Measurements from ENCODE around the gene HMGCS1.
"Not testable (repeated sequence)": the region's sequence is repeated elsewhere in the genome, so short reads cannot be mapped to it uniquely, and the experiment has no call there.

Gene HMGCS1

DNA sequence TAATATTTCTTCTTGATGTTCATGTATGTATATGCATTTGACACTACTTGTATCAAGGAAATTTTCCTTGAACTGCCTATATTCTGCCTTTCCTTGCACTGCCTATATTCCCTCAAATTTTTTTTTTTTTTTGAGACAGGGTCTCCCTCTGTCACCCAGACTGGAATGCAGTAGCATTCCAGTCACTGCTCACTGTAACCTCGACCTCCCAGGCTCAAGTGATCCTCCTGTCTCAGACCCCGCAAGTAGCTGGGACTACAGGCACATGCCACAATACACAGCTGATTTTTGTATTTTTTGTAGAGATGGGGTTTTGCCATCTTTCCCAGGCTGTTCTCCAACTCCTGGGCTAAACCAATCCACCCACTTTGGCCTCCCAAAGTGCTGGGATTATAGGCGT is 4.1 kb downstream of the HMGCS1 start:
- no peak overlapping the region for H3K4me3 ChIP-seq (ENCODE audit: low read length)
- no peaks in the 10 kb centered on the region for H3K36me3 ChIP-seq (ENCODE audit: control insufficient read depth, insufficient read depth, low read length)
- no peak overlapping the region for H3K27ac ChIP-seq (ENCODE audit: low read depth, low read length)
- peaks cover 9% of the 10 kb centered on the region for H3K4me1 ChIP-seq (ENCODE audit: control insufficient read depth, insufficient read depth, low read length)
- H3K27me3 ChIP-seq (ENCODE audit: control insufficient read depth, insufficient read depth, low read length): no peaks in the 10 kb centered on the region
- H3K9ac ChIP-seq (ENCODE audit: low read length): no peak overlapping the region

DNA sequence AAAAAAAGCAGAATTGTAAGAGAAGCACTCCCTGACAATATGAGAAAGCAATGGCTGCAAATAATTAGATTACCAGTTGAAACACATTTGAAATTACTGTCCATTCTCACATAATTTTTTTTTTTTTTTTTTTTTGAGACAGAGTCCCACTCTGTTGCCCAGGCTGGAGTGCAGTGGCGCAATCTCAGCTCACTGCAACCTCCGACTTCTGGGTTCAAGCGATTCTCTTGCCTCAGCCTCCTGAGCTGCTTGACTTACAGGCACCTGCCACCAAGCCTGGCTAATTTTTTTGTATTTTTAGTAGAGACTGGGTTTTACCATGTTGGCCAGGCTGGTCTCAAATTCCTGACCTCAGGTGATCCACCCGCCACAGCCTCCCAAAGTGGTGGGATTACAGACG is 6.3 kb downstream of the HMGCS1 start:
- not testable (repeated sequence) for H3K27me3 ChIP-seq (ENCODE audit: control insufficient read depth, insufficient read depth, low read length); H3K27ac ChIP-seq (ENCODE audit: low read depth, low read length); H3K36me3 ChIP-seq (ENCODE audit: control insufficient read depth, insufficient read depth, low read length); H3K4me1 ChIP-seq (ENCODE audit: control insufficient read depth, insufficient read depth, low read length); H3K4me3 ChIP-seq (ENCODE audit: low read length); H3K9ac ChIP-seq (ENCODE audit: low read length)

DNA sequence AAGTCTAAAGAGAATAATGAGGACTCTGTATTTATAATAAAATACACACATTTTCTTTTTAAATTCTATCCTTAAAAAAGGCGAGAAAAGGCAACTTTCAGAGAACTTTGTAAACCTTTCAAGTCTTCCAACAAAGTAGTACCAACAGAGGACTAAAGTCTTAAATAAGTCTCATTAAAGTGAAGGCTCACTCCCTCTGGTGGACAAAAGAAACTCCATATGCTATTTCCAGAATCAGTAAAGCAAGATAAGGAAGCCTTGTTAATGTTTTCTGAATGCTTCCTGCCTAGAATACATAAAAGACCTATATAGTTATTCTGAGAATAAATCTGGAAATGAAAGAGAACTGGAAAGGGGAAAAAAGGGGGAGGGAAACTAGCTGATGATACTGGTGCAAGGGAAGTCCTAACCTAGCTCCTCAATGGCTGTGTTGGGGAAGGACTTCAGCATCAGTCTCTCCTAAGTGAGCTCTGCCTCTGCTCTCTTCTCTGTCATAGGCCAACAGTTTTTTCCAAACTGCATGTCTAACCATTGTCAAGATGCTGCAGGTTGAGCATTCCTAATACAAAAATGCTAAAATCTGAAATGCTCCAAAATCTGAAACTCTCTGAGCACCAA is 7.2 kb downstream of the HMGCS1 start:
- H3K36me3 ChIP-seq (ENCODE audit: control insufficient read depth, insufficient read depth, low read length): no peaks in the 10 kb centered on the region
- H3K9ac ChIP-seq (ENCODE audit: low read length): no peak overlapping the region
- H3K4me3 ChIP-seq (ENCODE audit: low read length): no peak overlapping the region
- H3K4me1 ChIP-seq (ENCODE audit: control insufficient read depth, insufficient read depth, low read length): no peaks in the 10 kb centered on the region
- no peaks in the 10 kb centered on the region for H3K27me3 ChIP-seq (ENCODE audit: control insufficient read depth, insufficient read depth, low read length)
- H3K27ac ChIP-seq (ENCODE audit: low read depth, low read length): no peak overlapping the region

DNA sequence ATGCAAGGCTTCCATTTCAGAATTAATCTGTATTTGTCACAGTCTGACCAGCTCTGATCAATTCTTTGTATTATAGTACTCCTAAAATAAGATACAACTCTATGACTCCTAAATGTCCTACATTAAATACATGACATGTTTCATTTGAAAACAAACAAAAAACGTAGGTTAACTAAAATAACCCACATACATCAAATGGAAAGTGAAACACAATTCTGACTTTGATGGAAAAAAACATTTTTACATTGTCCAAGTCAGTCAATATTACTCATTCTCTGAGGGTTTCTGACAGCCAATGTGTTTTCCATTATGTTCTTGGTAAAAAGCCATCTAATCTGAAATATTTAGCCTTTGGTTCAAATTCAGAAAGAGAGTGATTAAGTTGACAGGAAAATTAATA is 8.7 kb downstream of the HMGCS1 start:
- H3K27me3 ChIP-seq (ENCODE audit: control insufficient read depth, insufficient read depth, low read length): no peaks in the 10 kb centered on the region
- H3K4me1 ChIP-seq (ENCODE audit: control insufficient read depth, insufficient read depth, low read length): no peaks in the 10 kb centered on the region
- H3K4me3 ChIP-seq (ENCODE audit: low read length): no peak overlapping the region
- H3K36me3 ChIP-seq (ENCODE audit: control insufficient read depth, insufficient read depth, low read length): no peaks in the 10 kb centered on the region
- H3K9ac ChIP-seq (ENCODE audit: low read length): no peak overlapping the region
- no peak overlapping the region for H3K27ac ChIP-seq (ENCODE audit: low read depth, low read length)

DNA sequence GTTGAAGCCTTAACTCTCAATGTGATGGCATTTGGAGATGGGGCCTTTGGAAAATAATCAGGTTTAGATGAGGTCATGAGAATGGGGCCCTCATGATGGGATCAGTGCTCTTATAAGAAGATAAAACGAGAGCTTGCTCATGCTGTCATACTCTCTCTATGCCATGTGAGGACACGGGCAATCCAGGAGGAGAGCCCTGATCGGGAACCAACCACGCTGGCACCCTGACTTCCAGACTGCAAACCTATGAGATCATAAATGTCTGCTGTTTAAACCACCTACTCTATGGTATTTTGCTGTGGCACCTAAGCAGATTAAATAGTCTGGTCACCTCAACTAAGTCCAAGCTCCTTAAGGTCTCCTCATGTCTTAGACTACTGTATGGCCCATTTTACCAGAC is 10.0 kb downstream of the HMGCS1 start:
- no peaks in the 10 kb centered on the region for H3K4me1 ChIP-seq (ENCODE audit: control insufficient read depth, insufficient read depth, low read length)
- no peak overlapping the region for H3K9ac ChIP-seq (ENCODE audit: low read length)
- H3K27me3 ChIP-seq (ENCODE audit: control insufficient read depth, insufficient read depth, low read length): no peaks in the 10 kb centered on the region
- no peak overlapping the region for H3K4me3 ChIP-seq (ENCODE audit: low read length)
- H3K36me3 ChIP-seq (ENCODE audit: control insufficient read depth, insufficient read depth, low read length): peaks cover 2% of the 10 kb centered on the region
- H3K27ac ChIP-seq (ENCODE audit: low read depth, low read length): no peak overlapping the region

DNA sequence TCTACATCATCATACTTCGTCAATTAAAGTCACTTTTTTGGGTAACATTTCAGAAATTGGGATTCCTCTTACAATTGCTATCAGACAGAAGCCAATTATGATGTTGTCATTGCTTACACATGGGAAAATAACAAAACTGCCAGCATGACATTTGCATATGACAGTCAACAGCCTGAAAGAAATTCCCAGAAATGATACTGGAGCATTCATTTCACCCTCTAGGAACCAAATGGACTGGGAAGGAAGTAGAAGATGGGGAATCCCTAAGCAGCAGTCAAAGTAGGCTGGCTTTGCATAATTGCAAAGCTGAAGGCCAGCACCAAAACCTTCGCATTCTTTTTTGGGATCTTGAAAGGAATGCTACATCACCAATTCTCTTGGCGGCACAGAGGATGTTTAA is 10.7 kb downstream of the HMGCS1 start:
- no peak overlapping the region for H3K9ac ChIP-seq (ENCODE audit: low read length)
- H3K27ac ChIP-seq (ENCODE audit: low read depth, low read length): no peak overlapping the region
- H3K4me1 ChIP-seq (ENCODE audit: control insufficient read depth, insufficient read depth, low read length): no peaks in the 10 kb centered on the region
- no peak overlapping the region for H3K4me3 ChIP-seq (ENCODE audit: low read length)
- H3K36me3 ChIP-seq (ENCODE audit: control insufficient read depth, insufficient read depth, low read length): peaks cover 2% of the 10 kb centered on the region
- H3K27me3 ChIP-seq (ENCODE audit: control insufficient read depth, insufficient read depth, low read length): no peaks in the 10 kb centered on the region

DNA sequence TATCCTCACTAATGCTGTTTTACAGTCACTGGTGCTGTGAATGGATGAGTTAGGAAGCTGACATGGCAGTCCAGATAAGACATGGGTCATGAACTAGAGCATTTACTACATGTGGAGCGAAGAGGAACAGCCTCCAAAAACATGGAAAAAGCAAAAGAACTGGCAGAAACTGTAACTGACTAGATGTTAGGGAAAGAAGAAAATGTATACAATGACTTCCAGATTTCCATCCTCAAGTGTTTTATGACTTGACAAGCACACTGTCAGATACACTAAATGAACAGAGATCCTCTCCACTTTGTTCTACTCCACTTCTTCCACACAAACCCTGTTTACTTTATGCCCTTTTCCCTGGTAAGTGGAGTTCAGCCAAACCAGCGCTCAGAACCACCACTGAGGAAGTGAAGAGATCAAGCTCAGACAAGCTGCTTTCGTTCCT is 11.5 kb downstream of the HMGCS1 start:
- no peak overlapping the region for H3K9ac ChIP-seq (ENCODE audit: low read length)
- no peak overlapping the region for H3K4me3 ChIP-seq (ENCODE audit: low read length)
- no peaks in the 10 kb centered on the region for H3K4me1 ChIP-seq (ENCODE audit: control insufficient read depth, insufficient read depth, low read length)
- H3K27ac ChIP-seq (ENCODE audit: low read depth, low read length): no peak overlapping the region
- H3K36me3 ChIP-seq (ENCODE audit: control insufficient read depth, insufficient read depth, low read length): peaks cover 2% of the 10 kb centered on the region
- no peaks in the 10 kb centered on the region for H3K27me3 ChIP-seq (ENCODE audit: control insufficient read depth, insufficient read depth, low read length)

DNA sequence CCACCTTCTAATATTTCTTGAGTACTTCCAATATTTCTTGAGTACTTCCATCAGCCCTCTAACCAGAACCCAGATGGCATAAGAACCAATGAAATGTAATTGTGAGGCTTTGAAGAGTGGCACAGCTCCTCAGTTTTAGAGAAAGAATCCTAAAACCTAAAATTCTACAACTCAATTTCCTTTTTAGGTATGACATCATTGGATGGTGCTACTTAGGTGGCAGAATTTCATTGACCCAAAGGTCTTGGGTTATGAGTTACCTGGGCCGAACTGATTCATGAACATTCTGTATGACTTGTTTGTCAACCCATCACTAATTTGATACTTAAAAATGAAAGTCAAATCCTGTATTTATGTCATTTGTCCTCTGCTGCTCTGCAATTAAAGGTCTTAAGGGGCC is 13.1 kb downstream of the HMGCS1 start:
- peaks cover 7% of the 10 kb centered on the region for H3K36me3 ChIP-seq (ENCODE audit: control insufficient read depth, insufficient read depth, low read length)
- no peak overlapping the region for H3K4me3 ChIP-seq (ENCODE audit: low read length)
- no peak overlapping the region for H3K9ac ChIP-seq (ENCODE audit: low read length)
- H3K27ac ChIP-seq (ENCODE audit: low read depth, low read length): no peak overlapping the region
- H3K4me1 ChIP-seq (ENCODE audit: control insufficient read depth, insufficient read depth, low read length): no peaks in the 10 kb centered on the region
- no peaks in the 10 kb centered on the region for H3K27me3 ChIP-seq (ENCODE audit: control insufficient read depth, insufficient read depth, low read length)

DNA sequence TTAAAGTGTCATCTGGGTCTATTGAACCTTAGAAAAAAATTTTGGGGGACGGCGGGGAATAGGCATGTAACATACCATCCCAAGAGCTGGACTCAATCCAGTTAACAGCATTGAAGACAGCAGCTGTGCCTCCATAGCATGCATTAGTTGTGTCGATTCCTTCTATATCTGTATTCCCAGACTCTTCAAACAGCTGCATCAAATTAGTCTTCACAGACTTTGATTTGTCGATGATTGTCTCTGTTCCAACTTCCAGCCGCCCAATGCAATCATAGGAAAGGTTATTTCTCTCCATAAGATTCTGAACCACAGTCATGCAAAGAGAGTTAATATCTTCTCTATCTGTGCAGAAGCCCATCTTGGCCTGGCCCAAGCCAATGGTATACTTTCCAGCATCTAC is 14.8 kb downstream of the HMGCS1 start:
- Histone ChIP-seq H3K27me3 (ENCODE audit: control insufficient read depth, insufficient read depth, low read length) (no peaks in the 10 kb centered on the region), H3K27ac (ENCODE audit: low read depth, low read length) (no peak overlapping the region), H3K36me3 (ENCODE audit: control insufficient read depth, insufficient read depth, low read length) (peaks cover 7% of the 10 kb centered on the region), H3K4me1 (ENCODE audit: control insufficient read depth, insufficient read depth, low read length) (no peaks in the 10 kb centered on the region), H3K4me3 (ENCODE audit: low read length) (no peak overlapping the region), H3K9ac (ENCODE audit: low read length) (no peak overlapping the region)

DNA sequence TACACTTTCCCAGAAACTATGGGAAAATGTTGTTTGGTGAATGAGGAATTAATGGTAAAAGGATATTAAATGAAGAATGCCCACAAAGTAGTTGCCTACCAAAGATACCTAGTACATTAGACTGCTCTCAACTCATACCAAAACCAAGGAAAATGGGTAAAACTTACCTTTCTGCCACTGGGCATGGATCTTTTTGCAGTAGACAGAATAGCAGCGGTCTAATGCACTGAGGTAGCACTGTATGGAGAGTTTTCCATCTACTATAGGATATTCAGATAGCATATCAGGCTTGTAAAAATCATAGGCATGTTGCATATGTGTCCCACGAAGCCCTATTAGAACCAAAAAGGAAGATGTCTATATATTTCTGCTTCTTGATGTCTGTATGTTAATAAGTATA is 16.4 kb downstream of the HMGCS1 start:
- no peak overlapping the region for H3K9ac ChIP-seq (ENCODE audit: low read length)
- no peak overlapping the region for H3K4me3 ChIP-seq (ENCODE audit: low read length)
- no peaks in the 10 kb centered on the region for H3K27me3 ChIP-seq (ENCODE audit: control insufficient read depth, insufficient read depth, low read length)
- no peak overlapping the region for H3K27ac ChIP-seq (ENCODE audit: low read depth, low read length)
- H3K36me3 ChIP-seq (ENCODE audit: control insufficient read depth, insufficient read depth, low read length): peaks cover 7% of the 10 kb centered on the region
- H3K4me1 ChIP-seq (ENCODE audit: control insufficient read depth, insufficient read depth, low read length): no peaks in the 10 kb centered on the region

DNA sequence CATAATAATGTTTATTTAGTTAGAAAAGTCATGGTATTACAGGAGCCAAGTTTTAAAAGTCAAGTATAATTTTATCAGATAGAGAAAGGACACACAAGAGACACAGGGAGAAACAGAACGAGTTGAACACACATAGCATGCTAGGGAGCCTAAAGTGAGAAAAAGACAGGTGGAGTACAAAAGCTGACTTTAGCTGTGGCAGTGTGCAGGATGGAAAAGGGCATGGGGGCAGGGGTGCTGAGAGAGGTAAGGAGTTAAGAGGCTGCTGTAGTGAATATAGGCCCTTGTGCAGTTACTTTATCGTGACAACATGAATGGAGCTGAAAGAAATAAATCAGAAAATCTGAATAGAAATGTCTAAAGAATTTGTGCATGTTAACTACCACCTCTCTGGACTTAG is 18.0 kb downstream of the HMGCS1 start:
- Histone ChIP-seq H3K4me1 (ENCODE audit: control insufficient read depth, insufficient read depth, low read length) (no peaks in the 10 kb centered on the region), H3K27ac (ENCODE audit: low read depth, low read length) (no peak overlapping the region), H3K4me3 (ENCODE audit: low read length) (no peak overlapping the region), H3K36me3 (ENCODE audit: control insufficient read depth, insufficient read depth, low read length) (peaks cover 7% of the 10 kb centered on the region), H3K9ac (ENCODE audit: low read length) (no peak overlapping the region), H3K27me3 (ENCODE audit: control insufficient read depth, insufficient read depth, low read length) (no peaks in the 10 kb centered on the region)

DNA sequence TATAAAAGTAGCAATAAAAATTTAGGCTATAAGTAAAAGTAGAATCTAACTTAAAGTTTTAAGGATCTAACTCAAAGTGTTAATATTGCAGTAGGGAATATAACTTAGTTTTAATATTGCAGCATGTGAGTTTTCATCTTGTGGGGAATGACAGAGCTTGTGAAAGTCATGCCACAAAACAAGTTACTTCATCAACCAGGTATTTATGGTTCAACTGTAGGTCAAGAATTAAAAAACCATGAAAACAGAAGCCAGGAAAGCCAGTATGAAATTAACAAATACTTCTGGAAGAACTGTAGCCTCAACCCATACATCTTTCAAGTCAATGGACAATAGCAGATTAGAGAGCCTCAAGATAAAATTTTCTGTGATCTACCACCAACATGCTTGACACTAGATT is 19.0 kb downstream of the HMGCS1 start:
- Histone ChIP-seq H3K27me3 (ENCODE audit: control insufficient read depth, insufficient read depth, low read length) (no peaks in the 10 kb centered on the region), H3K9ac (ENCODE audit: low read length) (no peak overlapping the region), H3K36me3 (ENCODE audit: control insufficient read depth, insufficient read depth, low read length) (peaks cover 7% of the 10 kb centered on the region), H3K4me1 (ENCODE audit: control insufficient read depth, insufficient read depth, low read length) (no peaks in the 10 kb centered on the region), H3K4me3 (ENCODE audit: low read length) (no peak overlapping the region), H3K27ac (ENCODE audit: low read depth, low read length) (no peak overlapping the region)

DNA sequence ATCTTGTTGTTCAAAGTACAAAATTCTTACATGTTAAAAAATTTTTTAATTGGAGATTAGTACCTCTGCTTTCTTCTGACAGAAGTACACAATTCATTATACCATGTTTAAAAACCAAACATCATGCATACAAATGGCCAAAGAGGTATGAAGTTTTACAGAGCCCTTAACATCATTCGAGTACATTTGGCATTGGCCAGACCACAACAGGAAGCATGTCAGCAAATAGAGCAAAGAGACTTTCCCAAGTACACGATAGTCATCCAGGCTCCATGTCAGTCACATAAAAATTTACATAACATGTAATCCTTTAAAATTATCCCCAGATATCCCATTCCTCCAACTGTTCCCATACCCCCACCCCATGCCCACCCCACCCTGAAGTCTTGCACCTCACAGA is 22.5 kb downstream of the HMGCS1 start:
- Histone ChIP-seq H3K9ac (ENCODE audit: low read length) (no peak overlapping the region), H3K4me1 (ENCODE audit: control insufficient read depth, insufficient read depth, low read length) (no peaks in the 10 kb centered on the region), H3K27me3 (ENCODE audit: control insufficient read depth, insufficient read depth, low read length) (no peaks in the 10 kb centered on the region), H3K27ac (ENCODE audit: low read depth, low read length) (no peak overlapping the region), H3K36me3 (ENCODE audit: control insufficient read depth, insufficient read depth, low read length) (peaks cover 5% of the 10 kb centered on the region), H3K4me3 (ENCODE audit: low read length) (no peak overlapping the region)

All from rectal smooth muscle tissue (tissue), 1 donor.